HepG2 (cell line): ENCODE results near the gene KIAA2012. TPM values are rescaled to one million over a fixed set of nuclear protein-coding genes. Genes with fewer than 3 reads are reported as not detected.

Experiments used
- ASH2L ChIP-seq: fragments of 300-600, 200-600 bp; sonication (generic); IDR thresholded peaks from 2 replicates; pipeline ENCODE4 v1.7.0; 2017; ENCODE audit warnings: low read depth, mild to moderate bottlenecking, moderate library complexity, mixed read lengths, low read length; ENCODE audit not compliant: insufficient read length
- CENPT ChIP-seq: sonication (generic); formaldehyde crosslinking; IDR thresholded peaks from 2 replicates; pipeline ENCODE4 v1.8.0; 2022; ENCODE audit warnings: low read depth, mild to moderate bottlenecking, moderate library complexity, missing genetic modification reagents
- HOXA3 ChIP-seq: sonication (generic); formaldehyde crosslinking; IDR thresholded peaks from 2 replicates; pipeline ENCODE4 v1.5.0; 2020; ENCODE audit warnings: missing genetic modification reagents
- KLF6 ChIP-seq: IDR thresholded peaks from 2 replicates; pipeline ENCODE4 v1.8.0; 2016; ENCODE audit warnings: missing biosample characterization, missing genetic modification reagents
- MAF1 ChIP-seq: sonication (generic); formaldehyde crosslinking; IDR thresholded peaks from 2 replicates; pipeline ENCODE4 v1.5.0; 2020; ENCODE audit warnings: missing genetic modification reagents, borderline replicate concordance
- MXD4 ChIP-seq: IDR thresholded peaks from 2 replicates; pipeline ENCODE4 v1.6.1; 2016; ENCODE audit warnings: mild to moderate bottlenecking, missing biosample characterization, missing genetic modification reagents
- NR2C2 ChIP-seq: sonication (generic); formaldehyde crosslinking; IDR thresholded peaks from 2 replicates; pipeline ENCODE4 v1.4.0; 2020; ENCODE audit warnings: missing genetic modification reagents, mild to moderate bottlenecking, moderate library complexity, borderline replicate concordance
- NR2F6 ChIP-seq, 2 experiments: IDR thresholded peaks; 2 replicates each; pipeline ENCODE4 v1.6.1; 2016; ENCODE audit warnings: antibody characterized with exemption in 1 of 2, mild to moderate bottlenecking in 1 of 2
- SIX1 ChIP-seq: sonication (generic); formaldehyde crosslinking; IDR thresholded peaks from 2 replicates; pipeline ENCODE4 v1.4.0; 2020; ENCODE audit warnings: missing genetic modification reagents, borderline replicate concordance
- SIX4 ChIP-seq: sonication (generic); formaldehyde crosslinking; IDR thresholded peaks from 2 replicates; pipeline ENCODE4 v1.4.0; 2020; ENCODE audit warnings: missing genetic modification reagents
- SKI ChIP-seq: fragments of 450-650 bp; IDR thresholded peaks from one replicate; pipeline ENCODE4 v1.6.1; 2018; ENCODE audit warnings: mild to moderate bottlenecking; ENCODE audit not compliant: partially characterized antibody
- THAP11 ChIP-seq: IDR thresholded peaks from 2 replicates; pipeline ENCODE4 v1.6.1; 2016; ENCODE audit warnings: missing biosample characterization, missing genetic modification reagents
- ZC3H13 ChIP-seq: sonication (generic); formaldehyde crosslinking; IDR thresholded peaks from 2 replicates; pipeline ENCODE4 v1.8.1; 2023; ENCODE audit warnings: mild to moderate bottlenecking, missing genetic modification reagents, moderate library complexity
- ZKSCAN1 ChIP-seq: fragments of 150-350 bp; IDR thresholded peaks from 2 replicates; pipeline ENCODE4 v1.6.1; 2014; ENCODE audit warnings: low read length
- ZNF143 ChIP-seq: sonication (generic); formaldehyde crosslinking; IDR thresholded peaks from 2 replicates; pipeline ENCODE4 v1.4.0; 2020; ENCODE audit warnings: missing genetic modification reagents
- ZNF3 ChIP-seq: IDR thresholded peaks from 2 replicates; pipeline ENCODE4 v1.7.0; 2017; ENCODE audit warnings: inconsistent platforms
- ZNF326 ChIP-seq: sonication (generic); formaldehyde crosslinking; IDR thresholded peaks from 2 replicates; pipeline ENCODE4 v1.4.0; 2020; ENCODE audit warnings: missing genetic modification reagents, borderline replicate concordance
- ZNF329 ChIP-seq: sonication (generic); formaldehyde crosslinking; IDR thresholded peaks from 2 replicates; pipeline ENCODE4 v1.9.0; 2021; ENCODE audit warnings: low read depth, mild to moderate bottlenecking, missing genetic modification reagents
- ZNF496 ChIP-seq: sonication (generic); formaldehyde crosslinking; IDR thresholded peaks from 2 replicates; pipeline ENCODE4 v1.8.1; 2023; ENCODE audit warnings: mild to moderate bottlenecking, moderate library complexity, missing genetic modification reagents; ENCODE audit not compliant: insufficient replicate concordance
- ZNF75D ChIP-seq: sonication (generic); formaldehyde crosslinking; IDR thresholded peaks from 2 replicates; pipeline ENCODE4 v1.8.1; 2023; ENCODE audit warnings: missing genetic modification reagents, mild to moderate bottlenecking, borderline replicate concordance
- ZNF816 ChIP-seq: sonication (generic); formaldehyde crosslinking; IDR thresholded peaks from 2 replicates; pipeline ENCODE4 v1.8.0; 2022; ENCODE audit warnings: missing genetic modification reagents, mild to moderate bottlenecking, borderline replicate concordance
- ZSCAN12 ChIP-seq: sonication (generic); formaldehyde crosslinking; IDR thresholded peaks from 2 replicates; pipeline ENCODE4 v1.9.0; 2021; ENCODE audit warnings: mild to moderate bottlenecking, missing genetic modification reagents
- polyA plus RNA-seq, 8 experiments: library from polyadenylated mRNA; depleted of rRNA in 3 of 8; stranded (reverse) in 7 of 8; unstranded in 1 of 8; fragments of >200 nt; fragmentation: Illumina TruSeq in 4 of 8; extraction: Trizol in 4 of 8; gene quantifications; 2 replicates each; pipeline versions ENCODE4 v1.2.1 to v1.2.3, GENCODE V29; 2011 to 2016; ENCODE audit warnings: low read depth in 4 of 8, missing spikeins in 1 of 8, mixed read lengths in 1 of 8; ENCODE audit not compliant: insufficient read depth in 1 of 8
- total RNA-seq, 5 experiments: library from RNA; depleted of rRNA; stranded (reverse); fragments of >200 nt; fragmentation: Illumina TruSeq; extraction: Trizol; gene quantifications; 2 replicates each; pipeline ENCODE4 v1.2.3, GENCODE V29; 2016; ENCODE audit warnings: low read depth in 1 of 5
- TF ChIP-seq, protein P1 (sequence below): IDR thresholded peaks from 2 replicates; pipeline ENCODE4 v1.6.1; 2012; ENCODE audit warnings: inconsistent platforms
- TF ChIP-seq, protein P2 (sequence below): sonication (generic); formaldehyde crosslinking; IDR thresholded peaks from 2 replicates; pipeline ENCODE4 v1.9.0; 2021; ENCODE audit warnings: missing genetic modification reagents, mild to moderate bottlenecking, borderline replicate concordance
- TF ChIP-seq, protein P3 (sequence below): sonication (generic); formaldehyde crosslinking; IDR thresholded peaks from 2 replicates; pipeline ENCODE4 v1.5.0; 2020; ENCODE audit warnings: missing genetic modification reagents
- TF ChIP-seq, protein P4 (sequence below): sonication (generic); formaldehyde crosslinking; IDR thresholded peaks from 2 replicates; pipeline ENCODE4 v1.4.0; 2020; ENCODE audit warnings: missing genetic modification reagents

Gene KIAA2012
- total and polyA plus RNA-seq, 2 of the 13 experiments (the other 11 are each of a cell fraction or from before 2014, with no cell fraction given): not detected

DNA sequence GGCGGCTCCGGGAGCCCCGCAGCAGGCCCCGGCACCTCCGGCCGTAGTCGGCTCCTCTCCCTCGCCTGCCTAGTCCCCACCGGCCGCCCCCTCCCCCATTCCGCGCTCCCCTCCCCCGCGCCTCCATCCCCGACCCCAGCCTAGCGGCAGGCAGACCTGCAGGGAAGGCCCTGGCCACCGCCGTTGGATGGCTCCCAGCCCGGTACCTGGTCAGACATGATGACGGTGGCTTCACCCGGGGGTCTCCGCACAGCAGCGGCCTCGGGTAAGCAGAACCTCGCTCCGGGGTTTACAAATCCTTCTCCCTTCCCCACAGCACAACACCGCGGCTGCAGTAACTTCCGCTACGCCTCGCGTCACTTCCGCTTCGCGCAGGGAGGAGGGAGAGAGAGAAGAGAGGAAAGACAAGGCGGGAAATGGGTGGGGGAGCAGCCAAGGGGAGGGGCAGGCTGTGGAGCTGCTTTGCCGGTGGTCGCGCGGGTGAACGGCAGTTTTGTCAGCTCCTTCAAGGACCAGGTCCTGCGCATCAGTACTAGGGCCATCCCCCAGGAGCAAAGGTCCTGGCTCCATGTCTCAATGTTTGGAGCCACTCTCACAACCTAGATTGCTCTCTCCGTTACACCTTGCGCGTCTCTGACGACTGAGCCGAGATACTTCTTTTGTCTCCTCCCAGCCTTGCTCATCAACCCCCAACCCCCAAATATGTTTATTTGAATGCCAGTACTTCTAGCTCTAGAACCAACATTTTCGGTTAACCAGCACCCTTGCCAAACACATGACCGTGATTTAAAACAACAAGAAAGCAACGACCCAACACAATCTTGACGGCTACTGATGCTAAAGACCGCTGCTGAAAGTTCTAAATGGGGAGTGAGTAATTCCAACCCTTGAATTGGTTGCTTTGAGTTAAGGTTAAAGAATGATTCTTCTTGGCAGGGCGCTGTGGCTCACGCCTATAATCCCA is 165.5 kb downstream of the KIAA2012 start, which contains the start of gene SUMO1 (continued):
- TF ChIP-seq, protein P1, sequence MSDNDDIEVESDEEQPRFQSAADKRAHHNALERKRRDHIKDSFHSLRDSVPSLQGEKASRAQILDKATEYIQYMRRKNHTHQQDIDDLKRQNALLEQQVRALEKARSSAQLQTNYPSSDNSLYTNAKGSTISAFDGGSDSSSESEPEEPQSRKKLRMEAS: peak; percentile 61
- TF ChIP-seq CENPT (CRISPR knock-in tag): no peak
- peak; percentile 42; the same call in 1 of the 2 replicates for TF ChIP-seq SIX4 (CRISPR knock-in tag)
- TF ChIP-seq, protein P2, sequence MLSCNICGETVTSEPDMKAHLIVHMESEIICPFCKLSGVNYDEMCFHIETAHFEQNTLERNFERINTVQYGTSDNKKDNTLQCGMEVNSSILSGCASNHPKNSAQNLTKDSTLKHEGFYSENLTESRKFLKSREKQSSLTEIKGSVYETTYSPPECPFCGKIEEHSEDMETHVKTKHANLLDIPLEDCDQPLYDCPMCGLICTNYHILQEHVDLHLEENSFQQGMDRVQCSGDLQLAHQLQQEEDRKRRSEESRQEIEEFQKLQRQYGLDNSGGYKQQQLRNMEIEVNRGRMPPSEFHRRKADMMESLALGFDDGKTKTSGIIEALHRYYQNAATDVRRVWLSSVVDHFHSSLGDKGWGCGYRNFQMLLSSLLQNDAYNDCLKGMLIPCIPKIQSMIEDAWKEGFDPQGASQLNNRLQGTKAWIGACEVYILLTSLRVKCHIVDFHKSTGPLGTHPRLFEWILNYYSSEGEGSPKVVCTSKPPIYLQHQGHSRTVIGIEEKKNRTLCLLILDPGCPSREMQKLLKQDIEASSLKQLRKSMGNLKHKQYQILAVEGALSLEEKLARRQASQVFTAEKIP (CRISPR knock-in tag): no peak
- TF ChIP-seq NR2C2 (CRISPR knock-in tag): peak; percentile 53; the same call in 1 of the 2 replicates
- TF ChIP-seq ZNF326: 0 out of 2 replicates have a peak, but pooled peaks have one; percentile 16
- TF ChIP-seq, protein P3, sequence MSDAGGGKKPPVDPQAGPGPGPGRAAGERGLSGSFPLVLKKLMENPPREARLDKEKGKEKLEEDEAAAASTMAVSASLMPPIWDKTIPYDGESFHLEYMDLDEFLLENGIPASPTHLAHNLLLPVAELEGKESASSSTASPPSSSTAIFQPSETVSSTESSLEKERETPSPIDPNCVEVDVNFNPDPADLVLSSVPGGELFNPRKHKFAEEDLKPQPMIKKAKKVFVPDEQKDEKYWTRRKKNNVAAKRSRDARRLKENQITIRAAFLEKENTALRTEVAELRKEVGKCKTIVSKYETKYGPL (CRISPR knock-in tag): 0 out of 2 replicates have a peak, but pooled peaks have one; percentile 21
- no peak for TF ChIP-seq NR2F6 (IDR thresholded peaks at IDR 0.05)
- TF ChIP-seq NR2F6 (CRISPR knock-in tag; IDR thresholded peaks at IDR 0.05): peak; percentile 29; the same call in 1 of the 2 replicates
- TF ChIP-seq ZKSCAN1: no peak
- TF ChIP-seq ZNF816 (CRISPR knock-in tag): no peak
- TF ChIP-seq, protein P4, sequence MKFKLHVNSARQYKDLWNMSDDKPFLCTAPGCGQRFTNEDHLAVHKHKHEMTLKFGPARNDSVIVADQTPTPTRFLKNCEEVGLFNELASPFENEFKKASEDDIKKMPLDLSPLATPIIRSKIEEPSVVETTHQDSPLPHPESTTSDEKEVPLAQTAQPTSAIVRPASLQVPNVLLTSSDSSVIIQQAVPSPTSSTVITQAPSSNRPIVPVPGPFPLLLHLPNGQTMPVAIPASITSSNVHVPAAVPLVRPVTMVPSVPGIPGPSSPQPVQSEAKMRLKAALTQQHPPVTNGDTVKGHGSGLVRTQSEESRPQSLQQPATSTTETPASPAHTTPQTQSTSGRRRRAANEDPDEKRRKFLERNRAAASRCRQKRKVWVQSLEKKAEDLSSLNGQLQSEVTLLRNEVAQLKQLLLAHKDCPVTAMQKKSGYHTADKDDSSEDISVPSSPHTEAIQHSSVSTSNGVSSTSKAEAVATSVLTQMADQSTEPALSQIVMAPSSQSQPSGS (CRISPR knock-in tag): peak; percentile 36; the same call in 1 of the 2 replicates
- TF ChIP-seq ZNF3 (CRISPR knock-in tag): no peak
- no peak for TF ChIP-seq ZNF496 (CRISPR knock-in tag)
- no peak for TF ChIP-seq ZSCAN12
- no peak for TF ChIP-seq MAF1 (CRISPR knock-in tag)
- no peak; the same call in 1 of the 2 replicates for TF ChIP-seq SIX1 (CRISPR knock-in tag)
- peak; percentile 83 for TF ChIP-seq KLF6 (CRISPR knock-in tag)
- peak; percentile 47; the same call in 1 of the 2 replicates for TF ChIP-seq ZNF143
- TF ChIP-seq HOXA3 (CRISPR knock-in tag): peak; percentile 97
- peak; percentile 83; the same call in 1 of the 2 replicates for TF ChIP-seq ZNF329 (CRISPR knock-in tag)
- TF ChIP-seq ZNF75D (CRISPR knock-in tag): no peak
- peak; percentile 97 for TF ChIP-seq ASH2L
- peak; percentile 38; the same call in 1 of the 2 replicates for TF ChIP-seq MXD4 (CRISPR knock-in tag)
- TF ChIP-seq THAP11 (CRISPR knock-in tag): peak; percentile 88
- peak; percentile 92 for TF ChIP-seq ZC3H13 (CRISPR knock-in tag)
- no peak for TF ChIP-seq SKI
